Activated CD4-positive, alpha-beta T cell treated with anti-CD3 and anti-CD28 coated beads, Interleukin-10, Interleukin-2, amounts not matched to agents 100 ng/mL and 50 ng/mL, durations not matched to agents 16 hours and 8 hours (primary cell): ENCODE data around the gene NOSTRIN.
"Not testable (repeated sequence)": the region's sequence is repeated elsewhere in the genome, so short reads cannot be mapped to it uniquely, and the experiment has no call there.

Experiments used
- DNase-seq: peaks from one replicate; pipeline ENCODE4 v3.0.0-alpha.2; 2020

The NOSTRIN gene

GRCh38 chr2:168790226-168790902, 12.1 kb upstream of the NOSTRIN start:
- DNase-seq = no peak

- DNase-seq = not testable (repeated sequence)
Observed at GRCh38 chr2:168791140-168791539, 11.3 kb upstream of the NOSTRIN start.

GRCh38 chr2:168793596-168793995, 8.8 kb upstream of the NOSTRIN start:
- DNase-seq = no peak

- DNase-seq = no peak
Observed at GRCh38 chr2:168794968-168795367, 7.5 kb upstream of the NOSTRIN start.

- no peak for DNase-seq
Observed at GRCh38 chr2:168796090-168796577, 6.3 kb upstream of the NOSTRIN start.

- DNase-seq = no peak
Observed at GRCh38 chr2:168796583-168797285, 5.7 kb upstream of the NOSTRIN start.

GRCh38 chr2:168797286-168797655, 5.2 kb upstream of the NOSTRIN start:
- no peak for DNase-seq

- no peak for DNase-seq
Observed at GRCh38 chr2:168798076-168798887, 4.2 kb upstream of the NOSTRIN start.

- no peak for DNase-seq
Observed at GRCh38 chr2:168798888-168799410, 3.5 kb upstream of the NOSTRIN start.

GRCh38 chr2:168801471-168801870, 966 bp upstream of the NOSTRIN start:
- DNase-seq = no peak

GRCh38 chr2:168802859-168803725, 655 bp downstream of the NOSTRIN start:
- DNase-seq = no peak

GRCh38 chr2:168804214-168804613, 1.8 kb downstream of the NOSTRIN start:
- no peak for DNase-seq

GRCh38 chr2:168805615-168806014, 3.2 kb downstream of the NOSTRIN start:
- no peak for DNase-seq

GRCh38 chr2:168809537-168809936, 7.1 kb downstream of the NOSTRIN start:
- DNase-seq = no peak

GRCh38 chr2:168810235-168810634, 7.8 kb downstream of the NOSTRIN start:
- DNase-seq = no peak

- no peak for DNase-seq
Observed at GRCh38 chr2:168811696-168812095, 9.3 kb downstream of the NOSTRIN start.

- no peak for DNase-seq
Observed at GRCh38 chr2:168814046-168814445, 11.6 kb downstream of the NOSTRIN start.

- DNase-seq = no peak
Observed at GRCh38 chr2:168814939-168815907, 12.8 kb downstream of the NOSTRIN start.

GRCh38 chr2:168816369-168816768, 13.9 kb downstream of the NOSTRIN start:
- no peak for DNase-seq

- no peak for DNase-seq
Observed at GRCh38 chr2:168819050-168819715, 16.7 kb downstream of the NOSTRIN start.
